HG03135 (cell line): ENCODE data around the gene CT45A5.
"Not testable (repeated sequence)": the region's sequence is repeated elsewhere in the genome, so short reads cannot be mapped to it uniquely, and the experiment has no call there.

ENCODE experiments used
- ATAC-seq: cut with Tn5 transposase; IDR thresholded peaks from one replicate; pipeline ENCODE4 v1.9.1; 2021; ENCODE audit warnings: mild to moderate bottlenecking, moderate library complexity; ENCODE audit not compliant: unreplicated experiment

CT45A5 gene

DNA sequence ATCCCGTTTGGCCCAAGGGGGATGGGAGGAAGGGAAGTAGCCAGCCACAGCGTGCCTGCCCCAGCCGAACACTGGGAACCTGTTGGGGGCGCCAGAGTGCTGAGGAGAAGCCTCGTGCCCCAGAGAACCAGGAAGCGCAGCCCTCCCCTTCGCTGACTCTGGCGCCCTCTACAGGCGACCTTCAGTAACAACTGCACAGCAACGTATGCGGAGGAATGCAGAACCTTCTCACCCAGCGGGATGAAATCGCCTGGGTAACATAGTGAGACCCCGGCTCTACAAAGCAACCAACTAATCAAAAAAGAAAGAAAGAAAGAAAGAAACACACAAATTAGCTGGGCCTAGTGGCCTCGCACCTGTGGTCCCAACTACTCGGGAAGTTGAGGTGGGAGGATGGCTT is at the start of gene CT45A5:
Gene CT45A5, minus strand, starts transcription at position 101 of the 400 bp plus-strand sequence. CDS start 3,774 bp downstream, outside the sequence.
- not testable (repeated sequence) for ATAC-seq

- ATAC-seq: not testable (repeated sequence)
These were observed 34.6 kb upstream of the CT45A5 start, which contains the start of gene CT45A2 for GRCh38 chrX:135819912-135820311. Gene CT45A2 (minus strand): TSS chrX:135820012. CDS start chrX:135816265, 3,747 bp downstream.

- ATAC-seq: not testable (repeated sequence)
These were observed 17.4 kb upstream of the CT45A5 start, which contains the start of gene CT45A6 for GRCh38 chrX:135802687-135803086. Gene CT45A6 (minus strand): TSS chrX:135802787. CDS start chrX:135798993, 3,794 bp downstream.

GRCh38 chrX:135768091-135768490 is 17.2 kb downstream of the CT45A5 start, which contains the start of gene CT45A3:
Gene CT45A3 (minus strand): TSS chrX:135768191. CDS start chrX:135764444, 3,747 bp downstream.
- ATAC-seq: not testable (repeated sequence)

DNA sequence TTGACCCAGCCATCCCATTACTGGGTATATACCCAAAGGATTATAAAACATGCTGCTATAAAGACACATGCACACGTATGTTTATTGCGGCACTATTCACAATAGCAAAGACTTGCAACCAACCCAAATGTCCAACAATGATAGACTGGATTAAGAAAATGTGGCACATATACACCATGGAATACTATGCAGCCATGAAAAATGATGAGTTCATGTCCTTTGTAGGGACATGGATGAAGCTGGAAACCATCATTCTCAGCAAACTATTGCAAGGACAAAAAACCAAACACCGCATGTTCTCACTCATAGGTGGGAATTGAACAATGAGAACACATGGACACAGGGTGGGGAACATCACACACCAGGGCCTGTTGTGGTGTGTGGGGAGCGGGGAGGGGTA is 40.6 kb downstream of the CT45A5 start:
- ATAC-seq: not testable (repeated sequence)

GRCh38 chrX:135741192-135741715 is 44.0 kb downstream of the CT45A5 start:
- no peak for ATAC-seq

DNA sequence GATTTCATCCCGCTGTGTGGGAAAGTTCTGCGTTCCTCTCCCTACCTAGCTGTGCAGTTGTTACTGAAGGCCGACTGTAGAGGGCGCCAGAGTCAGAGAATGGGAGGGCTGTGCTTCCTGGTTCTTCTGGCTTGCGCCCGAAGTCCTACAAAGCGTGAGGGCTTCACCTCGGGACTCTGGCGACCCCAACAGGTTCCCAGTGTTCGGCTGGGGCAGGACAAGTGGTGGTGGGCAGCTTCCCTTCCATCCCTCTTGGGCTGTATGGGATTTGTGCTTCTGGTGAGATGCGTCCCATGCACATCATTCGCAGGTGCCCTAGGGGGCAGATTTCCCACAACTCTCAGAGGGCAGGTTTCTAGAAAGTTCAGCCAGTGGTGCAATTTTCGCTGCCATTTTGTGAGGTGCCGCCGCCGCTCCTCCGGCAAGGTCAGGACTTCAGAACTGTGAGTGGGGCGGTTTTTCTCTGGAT is 44.6 kb downstream of the CT45A5 start:
- ATAC-seq: no peak

- no peak for ATAC-seq
These were observed 47.8 kb downstream of the CT45A5 start for GRCh38 chrX:135737366-135738071.

DNA sequence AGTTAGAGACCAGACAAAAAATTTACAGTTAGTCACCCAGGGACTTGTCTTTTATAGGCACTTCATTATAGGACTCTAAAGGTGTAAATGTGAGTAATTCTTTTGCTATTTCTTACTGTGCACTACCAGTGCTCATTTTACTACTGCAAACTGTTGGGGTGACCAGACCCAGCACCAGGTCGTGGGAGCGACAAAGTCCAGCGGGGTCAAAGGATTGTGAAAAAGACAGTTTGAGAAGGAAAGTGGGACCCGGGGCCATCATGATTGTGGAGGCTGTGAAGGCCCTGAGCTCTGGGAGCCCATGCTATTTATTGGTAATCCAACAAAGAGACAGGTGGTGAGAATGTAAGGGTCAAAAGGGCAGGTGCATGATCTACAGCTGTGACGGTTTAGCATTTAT is 50.6 kb downstream of the CT45A5 start:
- not testable (repeated sequence) for ATAC-seq
